Measurements from ENCODE around the gene CCSER1.
"Not testable (repeated sequence)": the region's sequence is repeated elsewhere in the genome, so short reads cannot be mapped to it uniquely, and the experiment has no call there.

The CCSER1 gene

DNA sequence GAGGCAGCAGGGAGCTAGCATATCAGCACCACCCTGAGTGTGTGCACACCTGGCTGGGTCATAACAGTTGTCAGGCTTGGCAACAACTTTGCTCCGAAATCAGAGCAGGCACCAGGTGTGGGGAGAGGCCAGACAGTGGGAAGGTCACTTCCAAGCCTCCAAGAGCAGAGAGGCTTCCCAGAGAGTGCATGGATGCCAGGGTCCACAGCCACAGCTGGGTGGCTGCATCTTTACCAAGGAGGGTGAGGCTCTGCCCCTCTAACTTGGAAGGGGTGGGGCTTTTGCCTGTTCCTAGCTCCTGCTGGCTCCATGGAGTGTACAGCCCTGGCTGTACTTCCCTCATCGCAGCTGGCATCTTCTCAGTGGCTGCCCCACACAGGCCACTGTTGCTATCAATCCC, 322.4 kb downstream of the CCSER1 start:
- DNase-seq, result no peak

- DNase-seq, result no peak
Measured at GRCh38 chr4:90456891-90457290, 329.7 kb downstream of the CCSER1 start.

GRCh38 chr4:90457817-90458216, 330.6 kb downstream of the CCSER1 start:
- DNase-seq, result no peak

DNA sequence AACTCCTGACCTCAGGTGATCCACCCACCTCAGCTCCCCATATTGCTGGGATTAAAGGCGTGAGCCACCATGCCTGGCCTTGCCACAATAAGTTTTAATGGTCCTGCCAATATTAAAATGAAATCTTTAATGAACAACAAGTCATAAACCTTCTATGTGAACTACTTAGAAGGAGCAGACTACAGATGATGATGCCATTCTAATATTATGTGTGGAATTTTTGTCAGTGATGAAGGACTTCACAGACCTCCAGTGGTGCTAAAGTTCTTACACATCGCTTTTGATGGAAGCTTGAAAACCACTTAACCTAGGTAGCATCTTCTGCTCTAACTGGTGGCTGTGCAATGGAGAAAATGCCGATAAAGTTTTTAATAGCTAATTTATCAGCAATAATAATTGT, 331.4 kb downstream of the CCSER1 start:
- no peak for DNase-seq

- no peak for DNase-seq
Measured at GRCh38 chr4:90474484-90474883, 347.3 kb downstream of the CCSER1 start.

GRCh38 chr4:90476019-90476418, 348.8 kb downstream of the CCSER1 start:
- DNase-seq, result no peak

DNA sequence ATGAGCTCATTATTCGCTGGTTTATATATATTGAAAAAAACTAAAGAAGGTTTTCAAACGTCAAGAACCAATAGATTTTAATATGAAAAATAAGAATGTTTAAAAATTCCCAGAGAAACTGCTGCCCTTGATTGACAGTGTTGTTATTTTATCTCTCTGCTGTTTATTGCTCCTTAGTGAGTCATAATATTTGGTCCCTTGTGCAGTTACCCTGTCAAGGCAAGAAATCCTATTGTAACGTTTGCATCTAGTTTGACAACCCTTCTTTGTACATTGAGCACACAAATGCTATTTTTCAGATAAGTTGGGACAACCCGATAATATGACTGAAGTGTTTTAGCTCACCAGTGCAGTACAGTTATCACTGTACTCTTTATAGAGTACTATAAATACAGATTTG, 349.4 kb downstream of the CCSER1 start:
- DNase-seq, result no peak

- DNase-seq, result not testable (repeated sequence)
Measured at GRCh38 chr4:90484894-90485293, 357.7 kb downstream of the CCSER1 start.

- no peak for DNase-seq
Measured at GRCh38 chr4:90486346-90486745, 359.2 kb downstream of the CCSER1 start.

- DNase-seq, result peak in 1 of 2 experiments; percentile 40
Measured at GRCh38 chr4:90495211-90495610, 368.0 kb downstream of the CCSER1 start.

DNA sequence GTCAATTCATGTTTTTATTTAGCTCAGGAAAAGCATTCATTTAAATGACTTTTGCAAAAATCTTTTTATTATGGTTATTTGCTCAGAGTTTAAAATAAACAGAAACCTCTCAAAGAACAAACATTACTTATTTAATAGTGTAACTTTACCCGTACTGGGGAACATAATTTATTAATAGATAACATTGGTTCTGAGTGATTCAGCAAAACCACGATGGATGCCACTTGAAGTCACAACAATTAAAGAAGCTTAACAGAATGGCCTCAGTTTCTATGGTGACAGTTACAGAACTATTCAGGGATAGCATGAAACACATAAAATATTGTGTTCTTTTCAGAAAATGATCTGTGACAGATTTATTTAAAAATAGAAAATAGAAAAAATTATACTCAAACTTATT, 368.7 kb downstream of the CCSER1 start:
- no peak for DNase-seq

GRCh38 chr4:90498175-90498574, 371.0 kb downstream of the CCSER1 start:
- DNase-seq, result no peak

GRCh38 chr4:90503677-90504076, 376.5 kb downstream of the CCSER1 start:
- DNase-seq, result no peak

DNA sequence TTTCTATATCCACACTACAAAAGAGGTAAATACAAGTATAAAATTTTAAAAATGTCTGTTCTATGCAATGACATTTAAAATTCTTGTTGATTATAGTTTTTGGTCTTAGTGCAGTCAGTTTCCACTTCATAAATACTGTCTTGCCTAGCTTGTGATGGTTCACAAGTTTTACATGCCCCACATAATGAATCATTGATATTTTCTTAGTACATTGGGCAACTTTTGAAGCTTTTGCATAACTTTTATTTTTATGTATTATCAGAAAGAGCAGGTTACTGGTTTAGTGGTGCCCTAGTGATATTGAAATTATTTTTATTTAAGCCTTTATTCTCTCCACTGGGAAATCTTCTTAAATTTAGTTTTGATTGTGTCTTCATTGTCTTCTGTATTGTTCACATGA, 388.0 kb downstream of the CCSER1 start:
- DNase-seq, result no peak

DNA sequence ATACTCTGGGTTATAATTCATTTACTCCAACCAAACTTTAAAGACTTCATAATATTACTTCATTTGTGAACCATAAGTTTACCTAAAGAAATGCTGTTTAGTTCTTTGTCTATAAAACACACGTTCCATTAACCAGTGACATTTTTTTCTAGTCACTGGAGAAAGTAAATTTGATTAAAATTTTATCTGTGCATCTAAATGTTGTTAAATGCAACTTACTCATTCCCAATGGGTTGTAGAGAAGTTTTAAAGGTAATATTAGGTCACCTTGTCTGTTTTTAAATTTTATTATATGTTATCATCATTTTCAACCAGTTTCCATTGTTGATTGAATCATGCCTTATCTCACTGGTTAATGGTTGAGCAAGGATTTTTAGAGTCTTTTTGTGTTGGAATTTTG, 401.4 kb downstream of the CCSER1 start:
- no peak for DNase-seq

GRCh38 chr4:90536408-90536807, 409.2 kb downstream of the CCSER1 start:
- peak in 1 of 2 experiments; percentile 13 for DNase-seq

DNA sequence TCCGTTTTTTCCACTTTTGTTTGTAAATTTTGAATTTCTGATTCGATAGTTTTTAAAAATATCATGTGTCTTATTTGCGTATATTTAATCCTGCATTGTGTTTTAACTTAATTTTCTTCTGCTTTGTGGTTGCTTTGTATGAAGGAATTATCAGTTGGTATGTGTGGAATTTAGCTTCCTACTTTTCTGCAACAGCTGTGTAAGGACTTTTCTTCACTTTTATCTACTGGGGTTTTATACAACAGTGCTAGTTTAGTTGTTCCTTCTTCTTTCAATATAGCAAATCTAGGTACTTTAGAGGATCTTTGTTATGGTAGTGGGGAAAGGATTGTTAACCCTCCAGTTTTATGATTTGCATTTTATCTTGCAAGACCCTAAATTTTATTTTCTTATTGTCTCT, 410.3 kb downstream of the CCSER1 start:
- DNase-seq, result no peak

DNA sequence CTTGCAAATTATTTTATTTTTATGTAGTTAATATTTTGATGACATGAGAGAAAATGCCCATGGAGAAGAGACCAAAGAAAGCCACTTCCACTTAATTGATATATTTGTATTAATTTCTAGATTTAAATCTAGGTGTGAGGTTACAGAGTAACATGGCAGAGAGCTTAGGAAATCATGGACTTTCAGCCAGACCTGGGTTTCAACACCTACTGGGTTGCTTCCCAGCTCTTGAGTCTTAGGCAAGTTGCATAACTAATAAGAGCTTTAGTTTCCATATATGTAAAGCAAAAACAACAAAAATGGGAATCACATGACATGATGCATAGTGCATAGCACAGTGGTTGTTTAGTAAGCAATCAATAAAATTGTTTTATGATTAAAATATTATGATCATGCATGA, 413.3 kb downstream of the CCSER1 start:
- DNase-seq, result no peak

GRCh38 chr4:90542216-90542615, 415.0 kb downstream of the CCSER1 start:
- DNase-seq, result no peak

GRCh38 chr4:90543419-90544170, 416.4 kb downstream of the CCSER1 start:
- DNase-seq, result no peak

DNA sequence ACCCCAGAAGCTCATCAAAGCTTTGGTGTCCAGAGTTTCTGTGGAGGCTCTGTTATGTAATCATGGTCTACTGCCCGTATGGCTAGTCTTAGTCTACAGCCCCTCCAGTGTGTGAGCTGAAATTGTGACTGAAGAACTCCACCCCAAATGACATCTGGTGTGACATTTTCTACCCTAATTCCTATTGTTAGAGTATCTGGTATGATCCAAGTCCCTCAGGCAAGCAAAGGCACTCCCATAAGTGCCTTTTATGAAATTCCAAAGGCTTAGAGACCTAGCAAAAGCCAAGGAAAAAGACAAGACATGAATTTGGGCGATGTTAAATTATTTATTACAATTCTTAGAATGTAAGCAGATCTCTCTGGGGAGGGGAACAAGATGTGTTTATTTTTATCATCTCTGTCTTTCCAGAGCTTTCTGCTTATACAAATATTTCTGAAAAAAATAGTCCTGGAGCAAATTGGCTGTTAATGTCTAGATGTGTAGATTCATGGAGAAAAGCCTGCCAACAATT, 417.4 kb downstream of the CCSER1 start:
- no peak for DNase-seq

- DNase-seq, result no peak
Measured at GRCh38 chr4:90545380-90545779, 418.2 kb downstream of the CCSER1 start.

DNA sequence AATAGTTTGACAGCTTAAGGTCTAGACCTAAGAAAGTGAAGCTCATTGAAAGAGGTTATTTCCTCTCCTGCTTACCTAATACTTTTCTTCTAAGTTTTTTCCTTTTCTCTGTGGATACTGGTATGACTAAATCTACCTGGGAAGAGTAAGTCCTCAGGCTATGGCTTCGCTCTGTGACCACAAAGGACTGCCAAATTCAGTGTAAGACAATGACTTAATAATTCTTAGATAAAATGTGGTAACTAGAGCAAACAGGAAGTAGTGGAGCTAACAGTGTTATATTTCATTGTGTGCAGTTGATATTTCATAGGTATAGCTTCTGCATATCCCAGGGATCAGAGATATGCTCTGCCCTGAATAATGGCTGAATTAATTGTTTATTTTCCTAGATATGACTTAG, 418.9 kb downstream of the CCSER1 start:
- DNase-seq, result no peak

GRCh38 chr4:90570615-90571014, 443.4 kb downstream of the CCSER1 start:
- no peak for DNase-seq

DNA sequence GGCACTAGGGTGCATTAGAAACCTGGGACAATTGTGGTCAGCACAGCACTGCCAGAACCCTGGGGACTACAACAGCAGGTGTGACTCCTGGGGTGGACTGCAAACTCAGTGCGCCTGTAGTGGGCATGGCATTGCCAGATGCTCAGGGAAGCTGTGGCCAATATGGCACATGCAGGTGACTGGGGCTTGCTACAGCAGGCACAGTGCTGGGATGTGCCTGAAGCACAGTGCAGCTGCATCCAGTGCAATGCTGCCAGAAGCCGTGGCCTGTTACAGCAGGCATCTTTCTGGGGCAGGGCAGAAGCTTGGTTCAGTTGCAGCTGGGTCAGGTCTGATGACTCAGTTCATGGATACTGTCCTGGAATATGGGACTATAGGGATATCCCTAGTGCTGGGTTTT, 445.8 kb downstream of the CCSER1 start:
- DNase-seq, result no peak
